Esophagus squamous epithelium (tissue), 5 donors: ENCODE data around the gene RPS4Y1. TPM values are rescaled to one million over a fixed set of nuclear protein-coding genes. Genes with fewer than 3 reads are reported as not detected.

Source experiments
- DNase-seq: peaks from one replicate; lab custom pipeline; 2025; lab: John Stamatoyannopoulos, UW
- H3K27ac ChIP-seq, 4 donors: fragments of 200-600 bp; sonication (generic); one replicate each; pipeline ENCODE4 v1.5.1; 2016 to 2019; ENCODE audit warnings: mild to moderate bottlenecking in 1 of 4
- H3K27me3 ChIP-seq, 4 donors: fragments of 200-600 bp; sonication (generic); 1 replicate in 3 of 4; 2 replicates in 1 of 4; pipeline versions ENCODE4 v1.5.1 to v1.6.0; 2017 to 2021; ENCODE audit warnings: antibody characterized with exemption in 1 of 4
- H3K36me3 ChIP-seq, 3 donors: fragments of 200-600 bp; sonication (generic); one replicate each; pipeline ENCODE4 v1.5.1; 2016 to 2019
- H3K4me1 ChIP-seq, 3 donors: fragments of 200-600 bp; sonication (generic); one replicate each; pipeline ENCODE4 v1.5.1; 2017 to 2019
- H3K4me3 ChIP-seq, 4 donors: fragments of 200-600 bp; sonication (generic); 1 replicate in 3 of 4; 2 replicates in 1 of 4; pipeline ENCODE4 v1.5.1; 2016 to 2019; ENCODE audit warnings: mild to moderate bottlenecking in 2 of 4, moderate library complexity in 1 of 4
- H3K9me3 ChIP-seq, 3 donors: fragments of 200-600 bp; sonication (generic); one replicate each; pipeline ENCODE4 v1.5.1; 2016 to 2019
- CTCF ChIP-seq, 6 experiments: fragments of 450-650 bp in 4 of 6; fragments of 200-600 bp in 2 of 6; sonication (generic) in 2 of 6; IDR thresholded peaks; one replicate each; pipeline ENCODE4 v1.5.1; 2016 to 2019; ENCODE audit warnings: antibody characterized with exemption in 6 of 6, mild to moderate bottlenecking in 4 of 6, moderate library complexity in 4 of 6
- POLR2A ChIP-seq, 4 donors: fragments of 450-650 bp; IDR thresholded peaks; one replicate each; pipeline ENCODE4 v1.6.1; 2017; ENCODE audit warnings: antibody characterized with exemption in 4 of 4, mild to moderate bottlenecking in 4 of 4, moderate library complexity in 3 of 4
- WGBS, 2 donors: methylation state at CpG; one replicate each; pipeline ENCODE4 v1.1.5; 2018; 5-methylcytosine and 5-hydroxymethylcytosine counted together
- intact Hi-C: fragments of 100-400 bp; cut with DNase I; formaldehyde crosslinking; loops from one replicate; pipeline ENCODE4 v1.15.0; 2022
- total RNA-seq, 4 donors: library from RNA; depleted of rRNA; stranded (reverse); fragments of >200 nt; gene quantifications; one replicate each; pipeline ENCODE4 v1.1.0, GENCODE V29; 2016
- donor health status: DM: yes; HTN: yes; CAD: no.

The RPS4Y1 gene
- total RNA-seq, 4 donors from 2014 or later = 0.23 to 290 (median 105) TPM

GRCh38 chrY:2846791-2847190 lies 5.4 kb downstream of the RPS4Y1 start:
- Histone ChIP-seq H3K27ac (no peak overlapping the region), H3K4me3 (no peak overlapping the region), H3K4me1 (peaks cover 0 to 17% (median 0%) of the 10 kb centered on the region in 3 donors), H3K36me3 (peaks cover 0 to 84% (median 0%) of the 10 kb centered on the region in 3 donors), H3K9me3 (no peaks in the 10 kb centered on the region), H3K27me3 (no peaks in the 10 kb centered on the region)
- TF ChIP-seq POLR2A (IDR thresholded peaks at IDR 0.05) (no peak), CTCF (IDR thresholded peaks at IDR 0.05) (no peak)
- 100% methylated on average over 3 of the region's 4 CpGs; no CpG with 5 or more reads in 1 of the 2 donors for WGBS, 2 donors
- no peak for DNase-seq
- intact Hi-C loops = no loop called here

DNA sequence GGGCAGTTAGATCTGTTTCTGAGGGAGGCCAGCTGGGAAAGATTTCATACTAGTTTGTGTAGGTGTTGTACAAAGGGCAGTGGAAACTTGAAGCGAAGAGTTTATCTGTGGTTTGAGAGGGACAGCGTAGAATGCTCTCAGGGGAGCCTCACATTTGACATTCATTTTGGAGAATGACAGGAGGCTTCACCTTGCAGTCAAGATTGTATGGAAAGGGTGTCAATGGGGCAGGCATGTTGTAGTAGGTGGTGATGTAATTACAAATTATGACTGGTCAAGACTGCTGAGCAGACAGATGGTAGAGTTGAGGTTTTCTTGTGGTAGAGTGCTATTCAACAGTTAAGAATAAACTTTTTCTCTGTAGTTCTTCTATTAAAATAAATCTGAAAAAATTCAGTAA lies 7.0 kb downstream of the RPS4Y1 start:
- intact Hi-C loops = no loop called here
- no peak for TF ChIP-seq POLR2A (IDR thresholded peaks at IDR 0.05)
- TF ChIP-seq CTCF (IDR thresholded peaks at IDR 0.05) = no peak
- H3K4me3 ChIP-seq = no peak overlapping the region
- WGBS, 2 donors = 80% methylated on average over 2 of the region's 2 CpGs; no CpG with 5 or more reads in 1 of the 2 donors
- DNase-seq = no peak
- H3K4me1 ChIP-seq = peaks cover 0 to 5% (median 0%) of the 10 kb centered on the region in 3 donors
- H3K27me3 ChIP-seq = no peaks in the 10 kb centered on the region
- H3K9me3 ChIP-seq = no peaks in the 10 kb centered on the region
- H3K27ac ChIP-seq = no peak overlapping the region
- H3K36me3 ChIP-seq = peaks cover 0 to 92% (median 0%) of the 10 kb centered on the region in 3 donors

- Histone ChIP-seq H3K4me1 (peaks cover 0 to 5% (median 0%) of the 10 kb centered on the region in 3 donors), H3K36me3 (peaks cover 0 to 91% (median 0%) of the 10 kb centered on the region in 3 donors), H3K9me3 (no peaks in the 10 kb centered on the region), H3K4me3 (no peak overlapping the region), H3K27me3 (no peaks in the 10 kb centered on the region), H3K27ac (no peak overlapping the region)
- TF ChIP-seq CTCF (IDR thresholded peaks at IDR 0.05) (no peak), POLR2A (IDR thresholded peaks at IDR 0.05) (no peak)
- no peak for DNase-seq
- WGBS, 2 donors = 88% methylated on average over 1 of the region's 1 CpG; no CpG with 5 or more reads in 1 of the 2 donors
- intact Hi-C loops = no loop called here
Measured at GRCh38 chrY:2849368-2849767, 8.0 kb downstream of the RPS4Y1 start.

DNA sequence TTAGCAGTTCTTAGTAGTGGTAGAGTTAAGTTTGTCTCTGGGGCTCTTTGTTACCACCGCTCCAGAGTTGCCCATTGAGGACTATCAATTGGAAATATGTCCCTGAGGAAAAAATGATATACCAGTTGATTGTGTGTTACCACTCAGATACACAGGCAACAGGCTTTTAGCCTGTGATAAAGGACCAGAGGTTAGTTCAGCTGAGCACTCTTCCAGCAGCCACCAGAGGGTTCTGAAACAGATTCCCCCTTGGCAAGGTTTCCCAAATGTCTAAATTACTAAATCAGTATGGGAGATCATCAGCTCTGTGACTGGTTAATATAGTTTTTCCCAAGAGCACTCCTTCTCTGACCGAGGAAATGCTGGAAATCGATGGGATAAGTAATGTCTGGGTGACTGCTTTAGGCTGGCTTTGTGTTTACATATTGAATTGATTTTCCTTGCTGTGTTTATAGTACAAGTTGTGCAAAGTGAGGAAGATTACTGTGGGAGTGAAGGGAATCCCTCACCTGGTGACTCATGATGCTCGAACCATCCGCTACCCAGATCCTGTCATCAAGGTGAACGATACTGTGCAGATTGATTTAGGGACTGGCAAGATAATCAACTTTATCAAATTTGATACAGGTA lies 12.9 kb downstream of the RPS4Y1 start:
- Histone ChIP-seq H3K27me3 (no peaks in the 10 kb centered on the region), H3K27ac (no peak overlapping the region), H3K4me3 (no peak overlapping the region), H3K9me3 (no peaks in the 10 kb centered on the region), H3K4me1 (peaks cover 0 to 16% (median 0%) of the 10 kb centered on the region in 3 donors), H3K36me3 (peaks cover 0 to 75% (median 0%) of the 10 kb centered on the region in 3 donors)
- intact Hi-C loops = no loop called here
- 81% methylated on average over 3 of the region's 6 CpGs; no CpG with 5 or more reads in 1 of the 2 donors for WGBS, 2 donors
- no peak for TF ChIP-seq CTCF (IDR thresholded peaks at IDR 0.05)
- TF ChIP-seq POLR2A (IDR thresholded peaks at IDR 0.05) = no peak
- DNase-seq = no peak

GRCh38 chrY:2857068-2857467 lies 15.7 kb downstream of the RPS4Y1 start:
- 58% methylated on average over 4 of the region's 5 CpGs; no CpG with 5 or more reads in 1 of the 2 donors for WGBS, 2 donors
- intact Hi-C loops = no loop called here
- no peaks in the 10 kb centered on the region for H3K9me3 ChIP-seq
- H3K27me3 ChIP-seq = no peaks in the 10 kb centered on the region
- no peak overlapping the region for H3K27ac ChIP-seq
- H3K4me1 ChIP-seq = peaks cover 0 to 22% (median 0%) of the 10 kb centered on the region in 3 donors
- no peak for TF ChIP-seq POLR2A (IDR thresholded peaks at IDR 0.05)
- no peak for TF ChIP-seq CTCF (IDR thresholded peaks at IDR 0.05)
- H3K36me3 ChIP-seq = peaks cover 0 to 61% (median 0%) of the 10 kb centered on the region in 3 donors
- no peak for DNase-seq
- no peak overlapping the region for H3K4me3 ChIP-seq
